Breast epithelium (tissue), 4 donors: Measurements from ENCODE around the gene GNAI2. TPM values are rescaled to one million over a fixed set of nuclear protein-coding genes. Genes with fewer than 3 reads are reported as not detected.

ENCODE experiments used
- DNase-seq, 2 donors: peaks; one replicate each; pipeline ENCODE4 v3.0.0-alpha.2; 2019; ENCODE audit warnings: low spot score in 2 of 2
- H3K27ac ChIP-seq, 2 donors: fragments of 200-600 bp; sonication (generic) in 1 of 2; one replicate each; pipeline ENCODE4 v1.5.1; 2016 to 2019; ENCODE audit warnings: mild to moderate bottlenecking in 1 of 2
- H3K27me3 ChIP-seq, 2 donors: fragments of 200-600 bp; sonication (generic) in 1 of 2; one replicate each; pipeline versions ENCODE4 v1.5.1 to v1.6.0; 2017 to 2019; ENCODE audit warnings: control low read depth in 1 of 2, mild to moderate bottlenecking in 1 of 2
- H3K36me3 ChIP-seq: fragments of 200-600 bp; one replicate; pipeline ENCODE4 v1.5.1; 2019
- H3K4me1 ChIP-seq, 2 donors: fragments of 200-600 bp; sonication (generic); one replicate each; pipeline ENCODE4 v1.5.1; 2016 to 2019; ENCODE audit warnings: control low read depth in 1 of 2
- H3K4me3 ChIP-seq, 3 donors: fragments of 200-600 bp; sonication (generic); 1 replicate in 2 of 3; 2 replicates in 1 of 3; pipeline ENCODE4 v1.5.1; 2016 to 2019; ENCODE audit warnings: mild to moderate bottlenecking in 3 of 3, moderate library complexity in 2 of 3
- H3K9me3 ChIP-seq, 2 donors: fragments of 200-600 bp; sonication (generic) in 1 of 2; one replicate each; pipeline ENCODE4 v1.5.1; 2016 to 2019; ENCODE audit warnings: control low read depth in 1 of 2
- CTCF ChIP-seq, 3 donors: fragments of 450-650 bp; IDR thresholded peaks; one replicate each; pipeline ENCODE4 v1.5.1; 2016 to 2017; ENCODE audit warnings: antibody characterized with exemption in 3 of 3, mild to moderate bottlenecking in 3 of 3, moderate library complexity in 3 of 3
- POLR2A ChIP-seq: fragments of 450-650 bp; IDR thresholded peaks from one replicate; pipeline ENCODE4 v1.6.1; 2016; ENCODE audit warnings: antibody characterized with exemption, mild to moderate bottlenecking, moderate library complexity
- POLR2AphosphoS5 ChIP-seq, 3 donors: sonication (generic); formaldehyde crosslinking; IDR thresholded peaks; one replicate each; pipeline ENCODE4 v1.6.1; 2017; ENCODE audit warnings: antibody characterized with exemption in 3 of 3
- intact Hi-C: fragments of 100-400 bp; cut with DNase I; formaldehyde crosslinking; loops from one replicate; pipeline ENCODE4 v1.15.1; 2023; ENCODE audit warnings: low total_unique reads
- total RNA-seq, 3 donors: library from RNA; depleted of rRNA; stranded (reverse); fragments of >200 nt; gene quantifications; one replicate each; pipeline ENCODE4 v1.1.0, GENCODE V29; 2016

The GNAI2 gene
- total RNA-seq, 3 donors from 2014 or later: 95.3 to 232 (median 162) TPM

DNA sequence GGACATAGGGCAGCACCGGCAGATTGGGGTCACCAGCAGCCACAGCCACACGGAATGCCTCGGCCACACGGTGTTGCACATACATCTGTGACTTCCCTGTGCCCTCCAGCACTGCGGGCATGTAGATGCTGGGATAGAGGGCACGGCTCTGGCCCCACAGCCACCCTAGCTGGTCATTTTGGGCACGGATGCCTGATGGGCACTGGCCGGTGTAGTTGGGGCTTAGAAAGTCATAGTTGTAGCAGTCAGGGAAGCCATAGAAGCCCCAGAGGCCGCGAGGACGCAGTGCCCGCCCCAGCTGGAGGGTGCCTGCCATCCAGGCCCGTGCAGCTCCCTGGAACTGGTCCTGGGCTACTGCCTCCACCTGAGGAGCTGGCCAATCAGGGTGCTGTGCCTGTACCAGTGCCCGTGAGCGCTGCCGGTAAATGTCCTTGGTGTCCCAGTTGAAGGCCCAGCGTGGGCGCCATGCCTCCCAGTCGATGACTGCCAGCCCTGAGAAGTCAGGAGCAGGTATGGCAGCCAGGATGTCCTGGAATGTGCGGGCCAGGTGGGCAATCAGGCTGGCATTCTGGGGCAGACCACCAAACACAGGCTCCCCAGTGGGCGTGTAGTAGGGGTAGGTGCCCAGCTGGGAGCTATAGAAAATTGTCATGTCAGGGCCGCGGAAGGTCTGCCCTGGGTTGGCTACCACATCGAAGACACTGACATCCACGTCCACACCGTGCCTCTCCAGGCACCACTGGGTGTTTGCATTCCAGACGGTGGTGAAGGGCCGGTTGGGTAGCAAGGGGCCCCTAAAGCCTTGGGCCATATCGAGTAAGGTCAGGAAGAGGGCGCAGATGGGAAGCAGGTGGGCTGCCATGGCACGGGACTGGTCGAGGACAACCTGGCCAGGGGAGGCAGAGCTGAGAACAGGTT is 66.3 kb downstream of the GNAI2 start:
- intact Hi-C loops: no loop called here
- Histone ChIP-seq H3K9me3 (no peaks in the 10 kb centered on the region), H3K4me1 (peaks cover 5 to 11% of the 10 kb centered on the region in 2 donors), H3K27ac (peak overlapping the region; percentile 67 to 88), H3K27me3 (no peaks in the 10 kb centered on the region), H3K4me3 (peak overlapping the region; percentile 12 to 56 (median 24)), H3K36me3 (no peaks in the 10 kb centered on the region)
- TF ChIP-seq POLR2AphosphoS5 (IDR thresholded peaks at IDR 0.05): no peak
- TF ChIP-seq POLR2A: no peak
- no peak for TF ChIP-seq CTCF (IDR thresholded peaks at IDR 0.05)
- no peak for DNase-seq

DNA sequence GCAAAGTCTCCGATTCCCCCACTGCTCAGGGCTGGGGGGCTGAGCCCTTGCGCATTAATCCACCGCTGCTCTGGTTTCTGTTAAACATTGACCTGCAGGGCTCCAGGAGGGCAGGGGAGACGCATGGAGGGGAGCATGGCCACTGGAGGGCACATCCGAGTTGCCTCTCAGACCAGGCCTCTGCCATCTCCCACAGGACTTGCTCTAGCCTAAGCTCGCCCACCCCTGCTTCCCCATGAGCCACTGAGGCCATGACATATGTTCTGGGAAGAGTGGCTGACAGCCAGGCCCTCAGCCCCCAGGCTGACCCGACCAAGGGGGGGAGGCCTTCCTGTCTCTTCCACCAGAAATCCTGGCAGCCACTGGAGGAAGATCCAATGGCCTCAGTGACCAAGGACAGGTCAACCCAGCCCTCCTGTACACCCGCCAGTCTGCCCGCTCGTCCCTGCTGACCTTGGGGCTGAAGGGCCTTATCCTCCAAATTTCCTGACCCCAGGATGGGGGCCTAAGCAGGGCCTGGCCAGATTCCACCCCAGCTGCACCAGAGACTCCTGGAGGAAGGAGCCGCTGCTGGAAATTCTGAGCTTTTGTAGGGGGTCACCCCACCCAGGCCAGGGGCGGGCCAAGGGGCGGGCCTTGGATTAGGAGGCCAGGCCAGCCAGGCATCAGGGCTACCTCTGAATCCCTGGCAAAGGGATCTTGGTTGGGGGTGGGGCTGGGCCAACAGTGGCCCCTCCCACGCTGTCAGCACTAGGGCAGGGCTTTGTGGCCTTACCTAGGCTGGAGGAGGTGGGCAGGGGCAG is 67.2 kb downstream of the GNAI2 start, which contains the start of gene HYAL1:
TSS of gene HYAL1 (minus strand) at position 562 of the 803 bp plus-strand sequence. CDS start 618 bp downstream, outside the sequence.
- H3K36me3 ChIP-seq: no peaks in the 10 kb centered on the region
- DNase-seq: no peak
- no peaks in the 10 kb centered on the region for H3K27me3 ChIP-seq
- peak in 1 of 3 donors; percentile 15 for TF ChIP-seq POLR2AphosphoS5 (IDR thresholded peaks at IDR 0.05)
- TF ChIP-seq POLR2A: no peak
- H3K9me3 ChIP-seq: no peaks in the 10 kb centered on the region
- peak within 1 kb of the TSS; percentile 67 to 88 for H3K27ac ChIP-seq
- intact Hi-C loops: no loop called here
- H3K4me3 ChIP-seq: peak within 1 kb of the TSS; percentile 12 to 56 (median 24)
- H3K4me1 ChIP-seq: peaks cover 5% of the 10 kb centered on the region in 2 donors

GRCh38 chr3:50304601-50305000 is 68.6 kb downstream of the GNAI2 start:
- no peak overlapping the region for H3K27ac ChIP-seq
- no peak overlapping the region for H3K4me3 ChIP-seq
- no peaks in the 10 kb centered on the region for H3K27me3 ChIP-seq
- peaks cover 0 to 9% of the 10 kb centered on the region in 2 donors for H3K9me3 ChIP-seq
- H3K36me3 ChIP-seq: no peaks in the 10 kb centered on the region
- TF ChIP-seq CTCF (IDR thresholded peaks at IDR 0.05) (no peak), POLR2AphosphoS5 (IDR thresholded peaks at IDR 0.05) (no peak), POLR2A (no peak)
- intact Hi-C loops: no loop called here
- DNase-seq: no peak
- H3K4me1 ChIP-seq: peaks cover 0 to 5% of the 10 kb centered on the region in 2 donors

Other genes starting within 250 kb of the GNAI2 start
- gene RBM5, start 147.3 kb upstream of the GNAI2 start, total RNA-seq: 100 to 1,000 TPM; 214 to 343 (median 296) TPM
- 10 to 100 TPM in 2 of 3 donors, 1 to 10 TPM in 1; 7.7 to 49.8 (median 26.9) TPM for gene SEMA3F, start 80.9 kb upstream of the GNAI2 start, total RNA-seq
- not detected for gene GNAT1, start 44.6 kb upstream of the GNAI2 start, total RNA-seq
- gene SLC38A3, start 30.9 kb upstream of the GNAI2 start, total RNA-seq: 1 to 10 TPM in 1 of 3 donors, under 1 TPM in 1, not detected in 1; 0.98 to 2.5 TPM
- 10 to 100 TPM; 10.1 to 17.6 (median 11.1) TPM for gene SEMA3B, start 32.9 kb downstream of the GNAI2 start, total RNA-seq
- not detected for gene LSMEM2, start 42.9 kb downstream of the GNAI2 start, total RNA-seq
- gene IFRD2, start 56.2 kb downstream of the GNAI2 start, total RNA-seq: 10 to 100 TPM; 50.4 to 82.3 (median 72.7) TPM
- 1 to 10 TPM; 2.3 to 6.4 (median 2.7) TPM for gene HYAL3, start 63.2 kb downstream of the GNAI2 start, total RNA-seq
- 1 to 10 TPM; 6.0 to 8.8 (median 8.5) TPM for gene NAA80, start 63.2 kb downstream of the GNAI2 start, total RNA-seq
- gene HYAL1, start 67.4 kb downstream of the GNAI2 start, total RNA-seq: 10 to 100 TPM in 1 of 3 donors, 1 to 10 TPM in 2; 3.5 to 16.1 (median 4.8) TPM
- gene HYAL2, start 86.5 kb downstream of the GNAI2 start, total RNA-seq: 100 to 1,000 TPM in 1 of 3 donors, 10 to 100 TPM in 2; 66.0 to 215 (median 96.0) TPM
- 10 to 100 TPM; 18.1 to 25.9 (median 21.3) TPM for gene TUSC2, start 92.0 kb downstream of the GNAI2 start, total RNA-seq
- gene RASSF1, start 104.6 kb downstream of the GNAI2 start, total RNA-seq: 10 to 100 TPM; 42.7 to 63.6 (median 49.8) TPM
- gene ZMYND10, start 109.5 kb downstream of the GNAI2 start, total RNA-seq: 1 to 10 TPM in 2 of 3 donors, under 1 TPM in 1; 0.32 to 2.6 (median 1.9) TPM
- 10 to 100 TPM; 17.4 to 31.5 (median 29.5) TPM for gene NPRL2, start 114.6 kb downstream of the GNAI2 start, total RNA-seq
- 10 to 100 TPM; 23.6 to 30.1 (median 28.8) TPM for gene CYB561D2, start 114.7 kb downstream of the GNAI2 start, total RNA-seq
- 10 to 100 TPM; 46.7 to 67.3 (median 47.9) TPM for gene TMEM115, start 123.3 kb downstream of the GNAI2 start, total RNA-seq